Lower leg skin (tissue), 3 donors: Measurements from ENCODE around the gene GDF7.

Source experiments
- POLR2A ChIP-seq, 2 donors: fragments of 450-650 bp; IDR thresholded peaks; one replicate each; pipeline ENCODE4 v1.6.1; 2016 to 2017; ENCODE audit warnings: antibody characterized with exemption in 2 of 2, mild to moderate bottlenecking in 1 of 2, moderate library complexity in 1 of 2
- TF ChIP-seq, protein P1 (sequence below), 3 donors: fragments of 450-650 bp; IDR thresholded peaks; one replicate each; pipeline ENCODE4 v1.5.1; 2016; ENCODE audit warnings: antibody characterized with exemption in 3 of 3, mild to moderate bottlenecking in 3 of 3, moderate library complexity in 2 of 3

DNA sequence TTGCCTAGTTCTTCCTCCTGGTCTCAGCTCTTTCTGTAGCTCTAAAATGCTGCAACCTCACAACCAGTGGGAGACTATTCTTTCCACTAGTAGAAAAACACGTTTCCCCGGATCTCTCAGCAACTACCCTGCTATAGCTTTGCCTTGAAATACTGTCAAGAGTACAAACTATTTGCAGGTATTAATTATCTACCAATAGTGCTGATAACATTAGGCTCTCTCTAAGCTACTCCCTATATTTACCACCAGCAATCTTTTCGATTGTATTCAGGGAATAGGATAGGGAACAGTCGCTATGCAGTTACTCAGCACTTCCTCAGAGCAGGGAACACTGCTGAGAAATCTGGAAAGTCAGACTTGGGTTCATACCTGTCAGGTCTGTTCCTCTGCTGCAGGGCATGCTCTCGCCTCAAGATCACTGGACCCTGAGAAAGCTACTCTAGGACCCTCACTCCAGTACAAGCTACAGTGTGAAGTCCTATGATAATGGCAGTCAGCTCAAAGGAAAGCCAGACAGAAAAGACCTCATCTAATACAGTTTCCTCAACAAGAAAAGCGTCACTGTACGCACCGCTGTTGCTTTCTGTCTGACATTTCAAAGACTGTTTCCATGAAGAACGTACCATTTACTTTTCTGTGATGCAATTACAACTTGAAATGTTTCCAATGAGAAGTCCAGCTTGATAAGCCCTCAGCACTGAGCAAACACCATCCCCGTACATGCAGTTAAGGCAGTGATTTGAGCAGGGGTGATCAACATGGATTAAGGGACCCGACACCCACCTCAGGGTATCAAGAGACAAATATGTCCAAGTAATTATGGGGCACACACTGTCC lies 22.7 kb downstream of the GDF7 start:
- TF ChIP-seq, protein P1, sequence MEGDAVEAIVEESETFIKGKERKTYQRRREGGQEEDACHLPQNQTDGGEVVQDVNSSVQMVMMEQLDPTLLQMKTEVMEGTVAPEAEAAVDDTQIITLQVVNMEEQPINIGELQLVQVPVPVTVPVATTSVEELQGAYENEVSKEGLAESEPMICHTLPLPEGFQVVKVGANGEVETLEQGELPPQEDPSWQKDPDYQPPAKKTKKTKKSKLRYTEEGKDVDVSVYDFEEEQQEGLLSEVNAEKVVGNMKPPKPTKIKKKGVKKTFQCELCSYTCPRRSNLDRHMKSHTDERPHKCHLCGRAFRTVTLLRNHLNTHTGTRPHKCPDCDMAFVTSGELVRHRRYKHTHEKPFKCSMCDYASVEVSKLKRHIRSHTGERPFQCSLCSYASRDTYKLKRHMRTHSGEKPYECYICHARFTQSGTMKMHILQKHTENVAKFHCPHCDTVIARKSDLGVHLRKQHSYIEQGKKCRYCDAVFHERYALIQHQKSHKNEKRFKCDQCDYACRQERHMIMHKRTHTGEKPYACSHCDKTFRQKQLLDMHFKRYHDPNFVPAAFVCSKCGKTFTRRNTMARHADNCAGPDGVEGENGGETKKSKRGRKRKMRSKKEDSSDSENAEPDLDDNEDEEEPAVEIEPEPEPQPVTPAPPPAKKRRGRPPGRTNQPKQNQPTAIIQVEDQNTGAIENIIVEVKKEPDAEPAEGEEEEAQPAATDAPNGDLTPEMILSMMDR (IDR thresholded peaks at IDR 0.05), result no peak
- TF ChIP-seq POLR2A (IDR thresholded peaks at IDR 0.05), result no peak
